ENCODE data around the gene ATG7. TPM values are rescaled to one million over a fixed set of nuclear protein-coding genes. Genes with fewer than 3 reads are reported as not detected.
"Not testable (repeated sequence)": the region's sequence is repeated elsewhere in the genome, so short reads cannot be mapped to it uniquely, and the experiment has no call there.

Gene ATG7
- polyA plus RNA-seq, 6 donors from 2014 or later = 15.5 to 36.9 (median 18.4) TPM

DNA sequence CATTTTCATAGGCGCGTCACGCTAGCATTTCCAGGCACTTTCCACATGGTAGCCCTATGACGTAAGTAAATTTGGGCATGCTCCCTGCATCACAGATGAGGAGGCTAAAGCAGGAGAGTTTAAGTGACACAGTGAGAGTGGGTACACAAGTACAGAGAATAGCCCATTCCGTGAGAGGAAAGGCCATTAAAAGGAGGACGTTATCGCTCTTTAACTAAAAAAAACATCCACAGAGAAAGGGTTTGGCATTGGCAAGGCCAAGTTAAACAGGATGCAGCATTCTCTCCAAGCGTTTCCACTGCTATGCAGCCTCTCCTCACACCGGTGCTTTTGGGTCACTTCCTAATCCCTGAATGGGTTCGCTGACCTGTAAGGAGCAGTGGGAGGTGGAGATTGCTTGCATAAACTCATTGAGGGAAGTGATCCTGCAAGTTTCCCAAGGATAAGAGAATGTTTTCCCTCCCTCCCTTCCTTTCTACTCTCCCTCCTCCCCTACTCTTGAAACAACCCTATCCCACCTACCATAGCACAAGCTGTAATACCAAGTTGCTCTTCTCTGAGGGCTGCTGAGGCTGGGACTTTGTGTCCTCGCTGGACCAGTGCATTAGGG lies 223.9 kb downstream of the ATG7 start:
- Mint-ChIP-seq H3K27me3 (no peaks in the 10 kb centered on the region), H3K4me3 (no peak overlapping the region), H3K36me3 (peaks cover 0 to 30% of the 10 kb centered on the region in 2 donors), H3K9me3 (peaks cover 0 to 7% (median 0%) of the 10 kb centered on the region in 7 donors), H3K4me1 (peaks cover 4 to 14% (median 7%) of the 10 kb centered on the region in 3 donors), H3K27ac (no peak overlapping the region)
- no peak for DNase-seq
- no peak for ATAC-seq (ENCODE audit: low read depth in 2 of 2)

DNA sequence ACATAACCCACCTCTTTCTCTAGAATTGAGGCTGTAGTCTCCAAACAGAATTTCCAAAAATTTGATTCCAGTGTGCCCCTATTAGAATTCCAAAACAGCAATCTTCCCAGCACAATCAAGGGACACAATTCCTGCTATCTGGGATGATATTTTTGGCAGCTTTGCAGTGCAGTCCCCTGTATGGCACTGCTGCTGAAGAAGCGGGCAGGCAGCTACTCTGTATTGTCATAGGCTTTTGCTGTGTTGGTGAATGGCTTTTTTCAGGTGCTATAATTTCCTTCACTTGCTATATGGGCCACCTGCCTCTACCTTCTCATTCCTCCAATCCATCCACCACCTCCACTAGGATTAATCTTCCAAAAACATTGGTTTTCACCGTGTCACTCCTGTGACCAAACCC lies 226.0 kb downstream of the ATG7 start:
- no peaks in the 10 kb centered on the region for H3K27me3 Mint-ChIP-seq
- H3K27ac Mint-ChIP-seq = no peak overlapping the region
- H3K4me3 Mint-ChIP-seq = peak overlapping the region in 1 of 8 donors; percentile 6
- ATAC-seq (ENCODE audit: low read depth in 2 of 2) (no peak), DNase-seq (no peak)
- H3K4me1 Mint-ChIP-seq = peaks cover under 1 to 11% (median 7%) of the 10 kb centered on the region in 3 donors
- peaks cover 0 to 25% of the 10 kb centered on the region in 2 donors for H3K36me3 Mint-ChIP-seq
- H3K9me3 Mint-ChIP-seq = peaks cover 0 to 5% (median 3%) of the 10 kb centered on the region in 7 donors

DNA sequence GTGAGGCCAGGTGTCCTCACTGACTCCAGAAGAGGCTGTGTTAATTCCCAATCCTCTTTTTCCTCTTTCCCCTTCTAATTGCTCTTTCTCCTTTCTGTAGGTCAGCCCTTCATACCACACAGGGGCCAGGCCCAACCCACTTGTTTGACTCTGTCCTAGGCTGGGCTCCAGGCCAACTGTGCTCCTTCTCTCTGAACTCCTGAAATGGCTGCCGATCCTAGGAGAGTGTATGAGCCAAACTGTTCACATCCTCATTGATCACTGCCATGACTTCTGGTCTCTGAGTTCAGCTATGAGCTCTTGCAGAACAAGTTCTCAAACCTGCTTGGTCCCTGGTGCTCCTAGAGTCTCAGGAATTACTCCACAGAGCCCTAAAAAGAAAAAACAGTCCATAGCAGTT lies 226.4 kb downstream of the ATG7 start:
- no peak for ATAC-seq (ENCODE audit: low read depth in 2 of 2)
- Mint-ChIP-seq H3K4me1 (peaks cover 0 to 8% (median 7%) of the 10 kb centered on the region in 3 donors), H3K4me3 (no peak overlapping the region), H3K36me3 (peaks cover 0 to 24% of the 10 kb centered on the region in 2 donors), H3K27me3 (no peaks in the 10 kb centered on the region), H3K9me3 (peaks cover 0 to 5% (median 0%) of the 10 kb centered on the region in 7 donors), H3K27ac (no peak overlapping the region)
- no peak for DNase-seq

DNA sequence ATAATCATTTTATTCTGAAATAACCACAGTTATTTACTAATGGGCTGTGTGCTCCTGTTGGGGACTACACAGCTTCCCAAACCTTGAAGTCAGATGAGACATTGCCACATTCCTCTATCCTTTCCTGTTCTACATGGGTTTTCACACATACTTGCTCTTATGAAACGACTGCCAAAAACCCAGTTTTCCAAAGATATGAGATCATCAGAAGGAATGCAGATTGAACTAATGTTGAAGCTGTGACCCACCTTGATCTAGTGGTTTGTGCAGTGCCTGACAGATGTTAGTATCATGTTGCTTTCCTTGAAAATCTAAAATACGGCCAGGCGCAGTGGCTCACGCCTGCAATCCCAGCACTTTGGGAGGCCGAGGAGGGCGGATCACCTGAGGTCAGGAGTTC lies 226.9 kb downstream of the ATG7 start:
- DNase-seq = no peak
- Mint-ChIP-seq H3K9me3 (peaks cover 0 to 5% (median 0%) of the 10 kb centered on the region in 7 donors), H3K4me1 (peaks cover 0 to 3% (median 3%) of the 10 kb centered on the region in 3 donors), H3K27ac (no peak overlapping the region), H3K27me3 (no peaks in the 10 kb centered on the region), H3K36me3 (peaks cover 0 to 20% of the 10 kb centered on the region in 2 donors), H3K4me3 (no peak overlapping the region)
- ATAC-seq (ENCODE audit: low read depth in 2 of 2) = no peak

DNA sequence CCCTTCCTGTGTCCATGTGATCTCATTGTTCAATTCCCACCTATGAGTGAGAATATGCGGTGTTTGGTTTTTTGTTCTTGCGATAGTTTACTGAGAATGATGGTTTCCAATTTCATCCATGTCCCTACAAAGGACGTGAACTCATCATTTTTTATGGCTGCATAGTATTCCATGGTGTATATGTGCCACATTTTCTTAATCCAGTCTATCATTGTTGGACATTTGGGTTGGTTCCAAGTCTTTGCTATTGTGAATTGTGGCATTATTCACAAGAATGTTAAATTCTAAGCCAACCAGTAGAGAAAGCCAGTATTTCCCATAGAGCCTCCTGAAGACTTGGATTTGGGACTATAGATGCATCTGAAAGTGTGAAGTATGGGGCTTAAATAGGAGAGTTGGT lies 230.2 kb downstream of the ATG7 start:
- not testable (repeated sequence) for H3K27ac Mint-ChIP-seq; H3K27me3 Mint-ChIP-seq; H3K4me1 Mint-ChIP-seq; H3K9me3 Mint-ChIP-seq; DNase-seq; ATAC-seq (ENCODE audit: low read depth in 2 of 2); H3K4me3 Mint-ChIP-seq
- H3K36me3 Mint-ChIP-seq = peaks cover 0 to 14% of the 10 kb centered on the region in 2 donors

DNA sequence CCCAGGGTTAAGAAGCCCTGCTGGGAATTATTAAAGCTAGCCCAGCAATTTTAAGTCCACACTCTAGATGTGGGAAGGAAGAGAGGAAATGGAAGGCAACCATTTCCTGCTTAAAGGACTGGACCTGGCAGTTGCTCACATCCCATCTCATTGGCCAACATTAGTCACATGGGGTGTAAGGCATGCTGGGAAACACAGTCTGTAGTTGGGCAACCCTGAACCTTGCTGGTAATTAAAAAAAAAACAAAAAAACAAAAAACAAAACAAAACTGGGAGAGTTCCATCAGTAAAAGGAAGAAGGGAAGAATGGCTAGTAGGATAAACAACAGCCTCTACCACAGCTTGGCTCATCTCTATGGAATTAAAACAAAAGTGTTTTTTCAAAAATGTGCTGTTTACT lies 235.5 kb downstream of the ATG7 start:
- no peak overlapping the region for H3K27ac Mint-ChIP-seq
- no peak for ATAC-seq (ENCODE audit: low read depth in 2 of 2)

DNA sequence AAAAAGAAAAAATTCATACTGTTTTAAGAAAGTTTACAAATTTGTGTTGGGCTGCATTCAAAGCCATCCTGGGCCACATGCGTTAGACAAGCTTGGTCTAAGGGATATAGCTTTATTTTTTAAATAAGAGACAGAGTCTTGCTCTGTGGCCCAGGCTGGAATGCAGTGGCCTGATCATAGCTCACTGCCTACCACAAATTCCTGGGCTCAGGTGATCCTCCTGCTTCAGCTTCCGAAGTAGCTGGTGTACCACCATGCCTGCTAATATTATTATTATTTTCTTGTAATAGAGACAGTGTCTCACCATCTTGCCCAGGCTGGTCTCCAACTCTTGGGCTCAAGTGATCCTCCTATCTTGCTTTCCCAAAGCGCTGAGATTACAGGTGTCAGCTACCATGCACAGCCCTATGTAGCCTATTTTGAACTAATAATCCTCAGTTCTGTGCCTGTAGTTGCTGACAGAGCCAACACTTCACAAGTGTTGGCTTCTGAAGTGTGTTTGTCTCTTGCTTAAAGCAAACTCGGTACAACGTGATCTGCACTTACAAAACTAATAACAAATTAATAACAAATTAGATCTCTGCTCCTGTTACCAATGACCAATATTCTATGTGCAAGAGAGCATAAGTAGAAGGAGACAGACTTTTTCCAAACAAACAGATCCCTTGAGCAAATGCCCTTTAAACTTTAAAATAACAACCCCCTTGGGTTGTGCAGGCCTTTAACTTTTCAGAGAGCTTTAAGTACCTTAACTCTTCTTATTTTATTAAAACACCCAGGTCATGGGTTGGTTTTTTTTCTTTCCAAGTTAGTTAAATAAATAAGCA lies 236.4 kb downstream of the ATG7 start:
- peak overlapping the region in 1 of 6 donors; percentile 1 for H3K27ac Mint-ChIP-seq
- H3K4me3 Mint-ChIP-seq = no peak overlapping the region
- H3K36me3 Mint-ChIP-seq = peaks cover 6 to 15% of the 10 kb centered on the region in 2 donors
- DNase-seq = no peak
- no peaks in the 10 kb centered on the region for H3K4me1 Mint-ChIP-seq
- no peaks in the 10 kb centered on the region for H3K27me3 Mint-ChIP-seq
- H3K9me3 Mint-ChIP-seq = no peaks in the 10 kb centered on the region
- ATAC-seq (ENCODE audit: low read depth in 2 of 2) = no peak

More for the DNA sequence above, 235.5 kb downstream of the ATG7 start:
- H3K4me3 Mint-ChIP-seq = no peak overlapping the region
- H3K4me1 Mint-ChIP-seq = no peaks in the 10 kb centered on the region
- no peaks in the 10 kb centered on the region for H3K9me3 Mint-ChIP-seq
- peaks cover 6 to 15% of the 10 kb centered on the region in 2 donors for H3K36me3 Mint-ChIP-seq
- no peak for DNase-seq
- H3K27me3 Mint-ChIP-seq = no peaks in the 10 kb centered on the region

DNA sequence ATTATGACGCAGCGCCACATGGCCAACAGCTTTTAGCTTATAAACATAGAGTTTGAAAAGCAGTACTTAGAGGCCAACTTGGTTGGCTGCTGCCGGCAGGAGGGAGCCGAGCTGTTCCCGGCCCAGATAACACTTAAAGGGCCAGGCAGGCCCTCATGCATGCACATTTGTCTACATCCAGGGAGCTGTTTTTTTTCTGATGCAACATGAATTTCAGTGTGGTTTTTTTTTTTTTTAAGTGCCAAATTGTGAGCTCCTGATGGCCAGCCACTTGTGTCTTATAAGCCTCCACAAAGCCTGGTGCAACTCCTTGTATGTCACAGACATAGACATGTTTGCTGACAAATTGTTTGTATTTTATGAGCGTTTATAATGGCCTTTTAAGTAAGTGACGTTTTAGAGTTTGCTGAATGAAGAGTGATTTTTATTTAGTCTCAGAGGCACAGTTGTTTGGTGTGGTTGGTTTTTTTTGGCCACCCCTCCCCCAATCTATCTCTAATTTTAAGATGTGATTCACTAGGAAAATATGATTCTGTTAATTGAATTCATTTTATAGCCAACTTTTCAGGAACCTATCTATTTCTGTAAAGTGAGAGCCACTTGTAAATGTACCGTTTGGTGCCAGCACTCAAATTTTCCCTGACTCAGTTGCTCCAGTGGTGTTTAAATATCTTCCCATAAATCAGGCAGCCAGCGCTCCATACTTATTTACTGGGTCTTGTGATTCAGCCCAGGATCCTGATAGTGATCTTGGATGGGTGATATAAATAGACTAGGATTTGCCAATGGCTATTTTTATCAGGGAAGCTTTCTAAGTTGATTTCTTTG lies 237.2 kb downstream of the ATG7 start:
- ATAC-seq (ENCODE audit: low read depth in 2 of 2) = no peak
- no peak for DNase-seq
- no peak overlapping the region for H3K27ac Mint-ChIP-seq

DNA sequence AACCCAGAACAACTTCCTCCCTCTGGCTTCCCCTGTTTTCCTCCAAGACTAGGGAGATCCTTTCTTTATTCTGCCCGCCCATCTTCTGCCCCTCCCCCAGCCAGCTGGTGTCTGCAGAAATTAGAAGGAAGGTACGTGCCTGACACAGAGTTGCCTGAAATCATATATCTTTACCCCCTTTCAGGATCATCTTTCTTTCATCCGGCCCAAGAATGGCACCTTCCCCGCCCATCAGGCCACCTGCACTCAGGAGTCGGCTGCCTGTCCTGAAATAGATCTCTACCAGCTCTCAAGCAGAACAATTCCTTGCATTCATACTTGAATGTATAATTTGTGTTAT lies 237.8 kb downstream of the ATG7 start:
- ATAC-seq (ENCODE audit: low read depth in 2 of 2) = no peak
- DNase-seq = no peak
- no peaks in the 10 kb centered on the region for H3K9me3 Mint-ChIP-seq
- H3K36me3 Mint-ChIP-seq = peaks cover 6 to 15% of the 10 kb centered on the region in 2 donors
- no peaks in the 10 kb centered on the region for H3K27me3 Mint-ChIP-seq
- H3K4me3 Mint-ChIP-seq = no peak overlapping the region
- no peak overlapping the region for H3K27ac Mint-ChIP-seq
- no peaks in the 10 kb centered on the region for H3K4me1 Mint-ChIP-seq

More for the DNA sequence above, 237.2 kb downstream of the ATG7 start:
- H3K9me3 Mint-ChIP-seq = no peaks in the 10 kb centered on the region
- H3K4me1 Mint-ChIP-seq = no peaks in the 10 kb centered on the region
- H3K27me3 Mint-ChIP-seq = no peaks in the 10 kb centered on the region
- H3K4me3 Mint-ChIP-seq = no peak overlapping the region
- H3K36me3 Mint-ChIP-seq = peaks cover 6 to 15% of the 10 kb centered on the region in 2 donors

DNA sequence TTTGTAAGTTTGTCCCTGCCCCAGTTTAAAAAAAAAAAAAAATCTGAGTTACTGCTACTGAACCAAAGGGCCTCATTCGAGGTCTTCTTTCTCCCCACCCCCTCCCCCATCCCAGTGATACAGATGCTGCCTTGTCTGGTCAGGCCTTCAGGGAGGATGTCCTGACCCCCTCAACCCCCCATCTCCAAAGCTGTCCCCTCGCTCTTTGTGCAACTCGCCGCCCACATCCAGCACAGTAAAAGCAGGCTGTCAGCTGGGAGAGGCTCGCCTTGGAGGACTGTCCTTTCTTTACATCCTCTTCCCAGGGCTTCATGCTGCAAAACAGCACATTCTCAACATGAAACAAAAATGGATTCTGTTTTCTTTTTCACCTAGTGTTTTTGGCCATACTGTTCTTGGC lies 238.2 kb downstream of the ATG7 start:
- DNase-seq = no peak
- Mint-ChIP-seq H3K4me1 (no peaks in the 10 kb centered on the region), H3K36me3 (peaks cover 6 to 15% of the 10 kb centered on the region in 2 donors), H3K27me3 (no peaks in the 10 kb centered on the region), H3K9me3 (no peaks in the 10 kb centered on the region), H3K27ac (no peak overlapping the region), H3K4me3 (no peak overlapping the region)
- ATAC-seq (ENCODE audit: low read depth in 2 of 2) = no peak

DNA sequence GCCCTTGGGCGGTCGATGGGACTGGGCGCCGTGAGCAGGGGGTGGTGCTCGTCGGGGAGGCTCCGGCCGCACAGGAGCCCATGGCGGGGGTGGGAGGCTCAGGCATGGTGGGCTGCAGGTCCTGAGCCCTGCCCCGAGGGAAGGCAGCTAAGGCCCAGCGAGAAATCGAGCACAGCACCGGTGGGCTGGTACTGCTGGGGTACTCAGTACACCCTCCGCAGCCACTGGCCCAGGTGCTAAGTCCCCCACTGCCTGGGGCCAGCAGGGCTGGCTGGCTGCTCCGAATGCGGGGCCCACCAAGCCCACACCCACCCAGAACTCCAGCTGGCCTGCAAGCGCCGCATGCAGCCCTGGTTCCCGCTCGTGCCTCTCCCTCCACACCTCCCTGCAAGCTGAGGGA lies 239.4 kb downstream of the ATG7 start:
- DNase-seq; ATAC-seq (ENCODE audit: low read depth in 2 of 2); H3K9me3 Mint-ChIP-seq; H3K4me3 Mint-ChIP-seq; H3K4me1 Mint-ChIP-seq; H3K27ac Mint-ChIP-seq; H3K27me3 Mint-ChIP-seq: not testable (repeated sequence)
- H3K36me3 Mint-ChIP-seq = peaks cover 6 to 15% of the 10 kb centered on the region in 2 donors

DNA sequence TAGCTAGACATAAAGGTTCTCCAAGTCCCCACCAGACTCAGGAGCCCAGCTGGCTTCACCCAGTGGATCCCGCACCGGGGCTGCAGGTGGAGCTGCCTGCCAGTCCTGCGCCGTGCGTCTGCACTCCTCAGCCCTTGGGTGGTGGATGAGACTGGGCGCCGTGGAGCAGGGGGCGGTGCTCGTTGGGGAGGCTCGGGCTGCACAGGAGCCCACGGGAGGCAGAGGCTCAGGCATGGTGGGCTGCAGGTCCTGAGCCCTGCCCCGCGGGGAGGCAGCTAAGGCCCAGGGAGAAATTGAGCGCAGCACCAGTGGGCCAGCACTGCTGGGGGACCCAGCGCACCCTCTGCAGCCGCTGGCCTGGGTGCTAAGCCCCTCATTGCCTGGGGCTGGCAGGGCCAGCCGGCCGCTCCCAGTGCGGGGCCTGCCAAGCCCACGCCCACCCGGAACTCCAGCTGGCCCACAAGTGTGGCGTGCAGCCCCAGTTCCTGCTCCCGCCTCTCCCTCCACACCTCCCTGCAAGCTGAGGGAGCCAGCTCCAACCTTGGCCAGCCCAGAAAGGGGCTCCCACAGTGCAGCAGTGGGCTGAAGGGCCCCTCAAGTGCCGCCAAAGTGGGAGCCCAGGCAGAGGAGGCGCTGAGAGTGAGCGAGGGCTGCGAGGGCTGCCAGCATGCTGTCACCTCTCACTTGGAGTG lies 241.1 kb downstream of the ATG7 start:
- H3K9me3 Mint-ChIP-seq; ATAC-seq (ENCODE audit: low read depth in 2 of 2); H3K27me3 Mint-ChIP-seq; H3K4me3 Mint-ChIP-seq; H3K4me1 Mint-ChIP-seq; H3K27ac Mint-ChIP-seq; DNase-seq: not testable (repeated sequence)
- H3K36me3 Mint-ChIP-seq = peaks cover 6 to 15% of the 10 kb centered on the region in 2 donors

DNA sequence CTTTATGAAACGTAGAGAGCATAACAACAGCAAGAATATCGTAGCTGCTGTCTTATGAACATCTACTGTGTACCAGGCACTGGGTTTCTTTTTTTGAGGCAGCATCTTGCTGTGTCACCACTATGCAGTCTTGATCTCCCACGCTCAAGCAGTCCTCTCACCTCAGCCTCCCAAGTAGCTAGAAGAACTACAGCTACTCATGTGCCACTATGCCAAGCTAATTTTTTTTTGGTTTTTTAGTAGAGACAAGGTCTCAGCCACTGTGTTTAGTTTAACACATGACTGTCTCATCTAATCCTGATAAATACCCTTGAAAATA lies 241.6 kb downstream of the ATG7 start:
- Mint-ChIP-seq H3K4me1 (peaks cover 0 to 7% (median 0%) of the 10 kb centered on the region in 3 donors), H3K4me3 (no peak overlapping the region), H3K27me3 (no peaks in the 10 kb centered on the region), H3K27ac (peak overlapping the region in 1 of 6 donors; percentile 42), H3K9me3 (no peaks in the 10 kb centered on the region), H3K36me3 (peaks cover 6 to 15% of the 10 kb centered on the region in 2 donors)
- DNase-seq = no peak
- ATAC-seq (ENCODE audit: low read depth in 2 of 2) = no peak
